Fibroblast of peridontal ligament (primary cell): Measurements from ENCODE around the gene ZCCHC7.
"Not testable (repeated sequence)": the region's sequence is repeated elsewhere in the genome, so short reads cannot be mapped to it uniquely, and the experiment has no call there.

Experiments used
- DNase-seq: peaks from one replicate; pipeline ENCODE4 v3.0.0-alpha.2; 2010; ENCODE audit errors: extremely low read depth

The ZCCHC7 gene

GRCh38 chr9:37373621-37374020 lies 253.2 kb downstream of the ZCCHC7 start:
- no peak for DNase-seq

GRCh38 chr9:37374892-37375291 lies 254.5 kb downstream of the ZCCHC7 start:
- no peak for DNase-seq

- no peak for DNase-seq
Measured at GRCh38 chr9:37377688-37378612, 257.6 kb downstream of the ZCCHC7 start.

- no peak for DNase-seq
Measured at GRCh38 chr9:37378613-37379004, 258.2 kb downstream of the ZCCHC7 start.

- no peak for DNase-seq
Measured at GRCh38 chr9:37379835-37380234, 259.5 kb downstream of the ZCCHC7 start.

GRCh38 chr9:37380570-37380969 lies 260.2 kb downstream of the ZCCHC7 start:
- no peak for DNase-seq

GRCh38 chr9:37381094-37381741 lies 260.8 kb downstream of the ZCCHC7 start:
- DNase-seq = no peak

- no peak for DNase-seq
Measured at GRCh38 chr9:37382161-37382981, 262.0 kb downstream of the ZCCHC7 start.

- no peak for DNase-seq
Measured at GRCh38 chr9:37382982-37383357, 262.6 kb downstream of the ZCCHC7 start.

- no peak for DNase-seq
Measured at GRCh38 chr9:37383393-37383792, 263.0 kb downstream of the ZCCHC7 start.

- DNase-seq = no peak
Measured at GRCh38 chr9:37383876-37384746, 263.7 kb downstream of the ZCCHC7 start.

- DNase-seq = no peak
Measured at GRCh38 chr9:37385286-37385685, 264.9 kb downstream of the ZCCHC7 start.

- peak; percentile 19 for DNase-seq
Measured at GRCh38 chr9:37386988-37387387, 266.6 kb downstream of the ZCCHC7 start.

GRCh38 chr9:37390759-37391158 lies 270.4 kb downstream of the ZCCHC7 start:
- DNase-seq = no peak

GRCh38 chr9:37392272-37392671 lies 271.9 kb downstream of the ZCCHC7 start:
- no peak for DNase-seq

- DNase-seq = no peak
Measured at GRCh38 chr9:37395229-37395628, 274.9 kb downstream of the ZCCHC7 start.

GRCh38 chr9:37395663-37396062 lies 275.3 kb downstream of the ZCCHC7 start:
- no peak for DNase-seq

- DNase-seq = not testable (repeated sequence)
Measured at GRCh38 chr9:37397948-37398347, 277.6 kb downstream of the ZCCHC7 start.

- no peak for DNase-seq
Measured at GRCh38 chr9:37398464-37399025, 278.2 kb downstream of the ZCCHC7 start.

GRCh38 chr9:37399336-37399735 lies 279.0 kb downstream of the ZCCHC7 start:
- no peak for DNase-seq

GRCh38 chr9:37404590-37404989 lies 284.2 kb downstream of the ZCCHC7 start:
- no peak for DNase-seq
